GM23248 (cell line): ENCODE results near the gene C5orf47.

ENCODE experiments used
- EZH2 ChIP-seq: fragments of 200-600 bp; sonication (generic); IDR thresholded peaks from 2 replicates; pipeline ENCODE4 v1.6.1; 2018; ENCODE audit warnings: antibody characterized with exemption, mild to moderate bottlenecking; ENCODE audit not compliant: insufficient read depth, poor library complexity, severe bottlenecking
- EZH2phosphoT487 ChIP-seq: fragments of 200-600 bp; sonication (generic); IDR thresholded peaks from 2 replicates; pipeline ENCODE4 v1.6.1; 2018; ENCODE audit warnings: antibody characterized with exemption, moderate library complexity, mild to moderate bottlenecking, low read depth; ENCODE audit not compliant: insufficient read depth

GRCh38 chr5:173998531-173998930 lies 9.6 kb downstream of the C5orf47 start:
- no peak for TF ChIP-seq EZH2phosphoT487
- TF ChIP-seq EZH2: no peak
